WTC11 (cell line): ENCODE data around the gene KCNH6. TPM values are rescaled to one million over a fixed set of nuclear protein-coding genes. Genes with fewer than 3 reads are reported as not detected.
A peak's percentile ranks its signal among the peaks of the same experiment; 100 is the strongest.

Source experiments
- ATAC-seq: fragments of 200-7000 bp; cut with Tn5 transposase; 2 replicates; pipeline ENCODE4 v1.10.0; 2021; ENCODE audit warnings: mild to moderate bottlenecking, moderate library complexity
- CTCF ChIA-PET: fragments of 300-600 bp; sonication (Branson Sonifier 250); formaldehyde crosslinking; loops from one replicate; lab custom pipeline; 2021; ENCODE audit warnings: antibody characterized with exemption; lab: Charles Lee
- POLR2A ChIA-PET: fragments of 350-600 bp; sonication (Branson Sonifier 250); formaldehyde crosslinking; loops from one replicate; lab custom pipeline; 2021; ENCODE audit warnings: antibody characterized with exemption; lab: Charles Lee
- DNase-seq: peaks from one replicate; pipeline ENCODE4 v3.0.0; 2021; ENCODE audit warnings: low spot score
- H3K27ac Mint-ChIP-seq: 2 replicates; pipeline ENCODE4 v1.8.0; 2021; ENCODE audit warnings: mixed read lengths
- H3K27me3 Mint-ChIP-seq: 2 replicates; pipeline ENCODE4 v1.8.0; 2021; ENCODE audit warnings: low read depth, mild to moderate bottlenecking, moderate library complexity, mixed read lengths
- H3K36me3 Mint-ChIP-seq: 2 replicates; pipeline ENCODE4 v1.8.0; 2021; ENCODE audit warnings: mixed read lengths
- H3K4me1 Mint-ChIP-seq: 2 replicates; pipeline ENCODE4 v1.8.0; 2022; ENCODE audit warnings: mixed read lengths
- H3K4me3 Mint-ChIP-seq: 2 replicates; pipeline ENCODE4 v1.8.0; 2021; ENCODE audit warnings: mild to moderate bottlenecking, moderate library complexity, mixed read lengths
- H3K9me3 Mint-ChIP-seq: 2 replicates; pipeline ENCODE4 v1.8.0; 2021; ENCODE audit warnings: mixed read lengths
- FOXP1 ChIP-seq: sonication (generic); formaldehyde crosslinking; IDR thresholded peaks from 2 replicates; pipeline ENCODE4 v1.8.0; 2022; ENCODE audit warnings: missing genetic modification reagents, mild to moderate bottlenecking, moderate library complexity, borderline replicate concordance
- NFATC4 ChIP-seq: fragments of 250-450 bp; sonication (Bioruptor Pico); IDR thresholded peaks from 2 replicates; pipeline ENCODE4 v1.9.0; 2021; ENCODE audit warnings: mild to moderate bottlenecking
- NR1H2 ChIP-seq: sonication (generic); formaldehyde crosslinking; IDR thresholded peaks from 2 replicates; pipeline ENCODE4 v1.9.0; 2021; ENCODE audit warnings: mild to moderate bottlenecking, moderate library complexity, missing genetic modification reagents
- RELA ChIP-seq: sonication (generic); formaldehyde crosslinking; IDR thresholded peaks from 2 replicates; pipeline ENCODE4 v1.8.1; 2022; ENCODE audit warnings: missing genetic modification reagents, mild to moderate bottlenecking, borderline replicate concordance
- SMAD3 ChIP-seq: sonication (generic); formaldehyde crosslinking; IDR thresholded peaks from 2 replicates; pipeline ENCODE4 v1.8.0; 2022; ENCODE audit warnings: missing genetic modification reagents, mild to moderate bottlenecking, borderline replicate concordance
- TEAD1 ChIP-seq: sonication (generic); formaldehyde crosslinking; IDR thresholded peaks from 2 replicates; pipeline ENCODE4 v1.8.0; 2022; ENCODE audit warnings: mild to moderate bottlenecking, missing genetic modification reagents
- ZNF138 ChIP-seq: sonication (generic); formaldehyde crosslinking; conservative IDR thresholded peaks from 2 replicates; pipeline ENCODE4 v1.8.1; 2022; ENCODE audit warnings: mild to moderate bottlenecking, moderate library complexity, missing genetic modification reagents
- total RNA-seq: library from RNA; stranded (reverse); gene quantifications from 3 replicates; pipeline ENCODE4 v1.2.3, GENCODE V29; 2021
- TF ChIP-seq, protein P1 (sequence below): sonication (generic); formaldehyde crosslinking; IDR thresholded peaks from 2 replicates; pipeline ENCODE4 v1.8.1; 2023; ENCODE audit warnings: mild to moderate bottlenecking, missing genetic modification reagents, borderline replicate concordance
- TF ChIP-seq, protein P2 (sequence below): sonication (generic); formaldehyde crosslinking; IDR thresholded peaks from 2 replicates; pipeline ENCODE4 v1.8.1; 2023; ENCODE audit warnings: mild to moderate bottlenecking, missing genetic modification reagents
- TF ChIP-seq, protein P3 (sequence below): sonication (generic); formaldehyde crosslinking; IDR thresholded peaks from 2 replicates; pipeline ENCODE4 v1.8.0; 2023; ENCODE audit warnings: mild to moderate bottlenecking, missing genetic modification reagents
- TF ChIP-seq, protein P4 (sequence below): sonication (generic); formaldehyde crosslinking; IDR thresholded peaks from 2 replicates; pipeline ENCODE4 v1.8.0; 2022; ENCODE audit warnings: mild to moderate bottlenecking, missing genetic modification reagents
- TF ChIP-seq, protein P5 (sequence below): sonication (generic); formaldehyde crosslinking; IDR thresholded peaks from 2 replicates; pipeline ENCODE4 v1.8.0; 2022; ENCODE audit warnings: missing genetic modification reagents
- TF ChIP-seq, protein P6 (sequence below): fragments of 200-600 bp; IDR thresholded peaks from 2 replicates; pipeline ENCODE4 v1.8.0; 2022; ENCODE audit warnings: antibody characterized with exemption

Gene KCNH6
- total RNA-seq, 1 experiment from 2014 or later: 2.1 TPM

DNA sequence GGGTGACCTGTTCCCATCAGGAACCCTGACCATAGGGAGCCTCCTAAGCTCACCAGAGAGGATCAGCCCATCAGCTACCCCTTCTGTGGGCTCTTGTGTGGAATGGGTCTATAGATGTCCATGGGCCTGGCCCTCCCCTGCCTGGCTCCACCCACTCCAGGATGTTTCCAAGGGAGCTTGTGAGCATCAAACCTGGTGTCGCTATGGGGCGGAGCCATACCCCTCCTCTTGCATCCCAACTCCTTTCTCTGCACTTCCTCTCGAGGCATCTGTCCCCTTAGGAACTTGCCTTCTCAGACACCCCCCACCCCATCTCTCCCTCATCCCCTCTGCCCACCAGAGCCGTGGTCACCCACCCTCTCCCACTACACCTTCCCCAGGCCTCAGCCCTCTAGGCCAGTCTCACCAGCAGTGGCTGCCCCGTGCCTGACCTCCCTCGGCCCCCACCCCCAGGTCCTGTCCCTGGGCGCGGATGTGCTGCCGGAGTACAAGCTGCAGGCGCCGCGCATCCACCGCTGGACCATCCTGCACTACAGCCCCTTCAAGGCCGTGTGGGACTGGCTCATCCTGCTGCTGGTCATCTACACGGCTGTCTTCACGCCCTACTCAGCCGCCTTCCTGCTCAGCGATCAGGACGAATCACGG, 10.4 kb downstream of the KCNH6 start:
- Mint-ChIP-seq H3K27ac (no peak overlapping the region), H3K27me3 (peaks cover 6% of the 10 kb centered on the region), H3K36me3 (no peaks in the 10 kb centered on the region), H3K4me1 (peaks cover 18% of the 10 kb centered on the region), H3K9me3 (no peaks in the 10 kb centered on the region), H3K4me3 (no peak overlapping the region)
- TF ChIP-seq TEAD1 (CRISPR knock-in tag): no peak
- TF ChIP-seq, protein P1, sequence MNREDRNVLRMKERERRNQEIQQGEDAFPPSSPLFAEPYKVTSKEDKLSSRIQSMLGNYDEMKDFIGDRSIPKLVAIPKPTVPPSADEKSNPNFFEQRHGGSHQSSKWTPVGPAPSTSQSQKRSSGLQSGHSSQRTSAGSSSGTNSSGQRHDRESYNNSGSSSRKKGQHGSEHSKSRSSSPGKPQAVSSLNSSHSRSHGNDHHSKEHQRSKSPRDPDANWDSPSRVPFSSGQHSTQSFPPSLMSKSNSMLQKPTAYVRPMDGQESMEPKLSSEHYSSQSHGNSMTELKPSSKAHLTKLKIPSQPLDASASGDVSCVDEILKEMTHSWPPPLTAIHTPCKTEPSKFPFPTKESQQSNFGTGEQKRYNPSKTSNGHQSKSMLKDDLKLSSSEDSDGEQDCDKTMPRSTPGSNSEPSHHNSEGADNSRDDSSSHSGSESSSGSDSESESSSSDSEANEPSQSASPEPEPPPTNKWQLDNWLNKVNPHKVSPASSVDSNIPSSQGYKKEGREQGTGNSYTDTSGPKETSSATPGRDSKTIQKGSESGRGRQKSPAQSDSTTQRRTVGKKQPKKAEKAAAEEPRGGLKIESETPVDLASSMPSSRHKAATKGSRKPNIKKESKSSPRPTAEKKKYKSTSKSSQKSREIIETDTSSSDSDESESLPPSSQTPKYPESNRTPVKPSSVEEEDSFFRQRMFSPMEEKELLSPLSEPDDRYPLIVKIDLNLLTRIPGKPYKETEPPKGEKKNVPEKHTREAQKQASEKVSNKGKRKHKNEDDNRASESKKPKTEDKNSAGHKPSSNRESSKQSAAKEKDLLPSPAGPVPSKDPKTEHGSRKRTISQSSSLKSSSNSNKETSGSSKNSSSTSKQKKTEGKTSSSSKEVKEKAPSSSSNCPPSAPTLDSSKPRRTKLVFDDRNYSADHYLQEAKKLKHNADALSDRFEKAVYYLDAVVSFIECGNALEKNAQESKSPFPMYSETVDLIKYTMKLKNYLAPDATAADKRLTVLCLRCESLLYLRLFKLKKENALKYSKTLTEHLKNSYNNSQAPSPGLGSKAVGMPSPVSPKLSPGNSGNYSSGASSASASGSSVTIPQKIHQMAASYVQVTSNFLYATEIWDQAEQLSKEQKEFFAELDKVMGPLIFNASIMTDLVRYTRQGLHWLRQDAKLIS (CRISPR knock-in tag): no peak
- TF ChIP-seq NR1H2 (CRISPR knock-in tag): no peak
- TF ChIP-seq FOXP1 (CRISPR knock-in tag): no peak
- no peak for TF ChIP-seq ZNF138 (CRISPR knock-in tag)
- TF ChIP-seq, protein P2, sequence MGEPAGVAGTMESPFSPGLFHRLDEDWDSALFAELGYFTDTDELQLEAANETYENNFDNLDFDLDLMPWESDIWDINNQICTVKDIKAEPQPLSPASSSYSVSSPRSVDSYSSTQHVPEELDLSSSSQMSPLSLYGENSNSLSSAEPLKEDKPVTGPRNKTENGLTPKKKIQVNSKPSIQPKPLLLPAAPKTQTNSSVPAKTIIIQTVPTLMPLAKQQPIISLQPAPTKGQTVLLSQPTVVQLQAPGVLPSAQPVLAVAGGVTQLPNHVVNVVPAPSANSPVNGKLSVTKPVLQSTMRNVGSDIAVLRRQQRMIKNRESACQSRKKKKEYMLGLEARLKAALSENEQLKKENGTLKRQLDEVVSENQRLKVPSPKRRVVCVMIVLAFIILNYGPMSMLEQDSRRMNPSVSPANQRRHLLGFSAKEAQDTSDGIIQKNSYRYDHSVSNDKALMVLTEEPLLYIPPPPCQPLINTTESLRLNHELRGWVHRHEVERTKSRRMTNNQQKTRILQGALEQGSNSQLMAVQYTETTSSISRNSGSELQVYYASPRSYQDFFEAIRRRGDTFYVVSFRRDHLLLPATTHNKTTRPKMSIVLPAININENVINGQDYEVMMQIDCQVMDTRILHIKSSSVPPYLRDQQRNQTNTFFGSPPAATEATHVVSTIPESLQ (CRISPR knock-in tag): no peak
- no peak for TF ChIP-seq RELA (CRISPR knock-in tag)
- no peak for TF ChIP-seq SMAD3 (CRISPR knock-in tag)
- ATAC-seq: peak; percentile 35
- ChIA-PET CTCF (no interaction called here), POLR2A (no interaction called here)
- no peak for DNase-seq

DNA sequence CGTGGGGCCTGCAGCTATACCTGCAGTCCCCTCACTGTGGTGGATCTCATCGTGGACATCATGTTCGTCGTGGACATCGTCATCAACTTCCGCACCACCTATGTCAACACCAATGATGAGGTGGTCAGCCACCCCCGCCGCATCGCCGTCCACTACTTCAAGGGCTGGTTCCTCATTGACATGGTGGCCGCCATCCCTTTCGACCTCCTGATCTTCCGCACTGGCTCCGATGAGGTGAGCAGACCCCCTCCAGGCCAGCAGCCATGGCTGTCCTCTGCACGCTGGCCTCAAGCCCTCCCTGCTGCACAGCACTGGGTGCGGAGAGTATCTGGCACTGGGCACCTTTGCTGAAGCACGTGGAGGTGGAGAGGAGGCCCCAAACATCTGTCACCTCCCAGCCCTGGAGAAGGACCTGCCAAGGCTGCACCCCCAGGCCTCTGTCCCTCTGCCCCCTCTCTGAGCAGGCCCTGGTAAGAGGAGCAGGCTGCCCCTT, 11.0 kb downstream of the KCNH6 start:
- ChIA-PET POLR2A (no interaction called here), CTCF (interaction anchor here (0.6 kb wide), 1 partner anchor 39 kb away, joined by 3 read pairs; no protein-coding TSS in a partner anchor)
- Mint-ChIP-seq H3K4me3 (no peak overlapping the region), H3K4me1 (peaks cover 18% of the 10 kb centered on the region), H3K9me3 (no peaks in the 10 kb centered on the region), H3K27ac (no peak overlapping the region), H3K36me3 (no peaks in the 10 kb centered on the region), H3K27me3 (peaks cover 11% of the 10 kb centered on the region)
- no peak for DNase-seq
- TF ChIP-seq, protein P3, sequence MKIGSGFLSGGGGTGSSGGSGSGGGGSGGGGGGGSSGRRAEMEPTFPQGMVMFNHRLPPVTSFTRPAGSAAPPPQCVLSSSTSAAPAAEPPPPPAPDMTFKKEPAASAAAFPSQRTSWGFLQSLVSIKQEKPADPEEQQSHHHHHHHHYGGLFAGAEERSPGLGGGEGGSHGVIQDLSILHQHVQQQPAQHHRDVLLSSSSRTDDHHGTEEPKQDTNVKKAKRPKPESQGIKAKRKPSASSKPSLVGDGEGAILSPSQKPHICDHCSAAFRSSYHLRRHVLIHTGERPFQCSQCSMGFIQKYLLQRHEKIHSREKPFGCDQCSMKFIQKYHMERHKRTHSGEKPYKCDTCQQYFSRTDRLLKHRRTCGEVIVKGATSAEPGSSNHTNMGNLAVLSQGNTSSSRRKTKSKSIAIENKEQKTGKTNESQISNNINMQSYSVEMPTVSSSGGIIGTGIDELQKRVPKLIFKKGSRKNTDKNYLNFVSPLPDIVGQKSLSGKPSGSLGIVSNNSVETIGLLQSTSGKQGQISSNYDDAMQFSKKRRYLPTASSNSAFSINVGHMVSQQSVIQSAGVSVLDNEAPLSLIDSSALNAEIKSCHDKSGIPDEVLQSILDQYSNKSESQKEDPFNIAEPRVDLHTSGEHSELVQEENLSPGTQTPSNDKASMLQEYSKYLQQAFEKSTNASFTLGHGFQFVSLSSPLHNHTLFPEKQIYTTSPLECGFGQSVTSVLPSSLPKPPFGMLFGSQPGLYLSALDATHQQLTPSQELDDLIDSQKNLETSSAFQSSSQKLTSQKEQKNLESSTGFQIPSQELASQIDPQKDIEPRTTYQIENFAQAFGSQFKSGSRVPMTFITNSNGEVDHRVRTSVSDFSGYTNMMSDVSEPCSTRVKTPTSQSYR (CRISPR knock-in tag): no peak
- TF ChIP-seq, protein P4, sequence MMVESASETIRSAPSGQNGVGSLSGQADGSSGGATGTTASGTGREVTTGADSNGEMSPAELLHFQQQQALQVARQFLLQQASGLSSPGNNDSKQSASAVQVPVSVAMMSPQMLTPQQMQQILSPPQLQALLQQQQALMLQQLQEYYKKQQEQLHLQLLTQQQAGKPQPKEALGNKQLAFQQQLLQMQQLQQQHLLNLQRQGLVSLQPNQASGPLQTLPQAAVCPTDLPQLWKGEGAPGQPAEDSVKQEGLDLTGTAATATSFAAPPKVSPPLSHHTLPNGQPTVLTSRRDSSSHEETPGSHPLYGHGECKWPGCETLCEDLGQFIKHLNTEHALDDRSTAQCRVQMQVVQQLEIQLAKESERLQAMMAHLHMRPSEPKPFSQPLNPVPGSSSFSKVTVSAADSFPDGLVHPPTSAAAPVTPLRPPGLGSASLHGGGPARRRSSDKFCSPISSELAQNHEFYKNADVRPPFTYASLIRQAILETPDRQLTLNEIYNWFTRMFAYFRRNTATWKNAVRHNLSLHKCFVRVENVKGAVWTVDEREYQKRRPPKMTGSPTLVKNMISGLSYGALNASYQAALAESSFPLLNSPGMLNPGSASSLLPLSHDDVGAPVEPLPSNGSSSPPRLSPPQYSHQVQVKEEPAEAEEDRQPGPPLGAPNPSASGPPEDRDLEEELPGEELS (CRISPR knock-in tag): no peak
- TF ChIP-seq, protein P5, sequence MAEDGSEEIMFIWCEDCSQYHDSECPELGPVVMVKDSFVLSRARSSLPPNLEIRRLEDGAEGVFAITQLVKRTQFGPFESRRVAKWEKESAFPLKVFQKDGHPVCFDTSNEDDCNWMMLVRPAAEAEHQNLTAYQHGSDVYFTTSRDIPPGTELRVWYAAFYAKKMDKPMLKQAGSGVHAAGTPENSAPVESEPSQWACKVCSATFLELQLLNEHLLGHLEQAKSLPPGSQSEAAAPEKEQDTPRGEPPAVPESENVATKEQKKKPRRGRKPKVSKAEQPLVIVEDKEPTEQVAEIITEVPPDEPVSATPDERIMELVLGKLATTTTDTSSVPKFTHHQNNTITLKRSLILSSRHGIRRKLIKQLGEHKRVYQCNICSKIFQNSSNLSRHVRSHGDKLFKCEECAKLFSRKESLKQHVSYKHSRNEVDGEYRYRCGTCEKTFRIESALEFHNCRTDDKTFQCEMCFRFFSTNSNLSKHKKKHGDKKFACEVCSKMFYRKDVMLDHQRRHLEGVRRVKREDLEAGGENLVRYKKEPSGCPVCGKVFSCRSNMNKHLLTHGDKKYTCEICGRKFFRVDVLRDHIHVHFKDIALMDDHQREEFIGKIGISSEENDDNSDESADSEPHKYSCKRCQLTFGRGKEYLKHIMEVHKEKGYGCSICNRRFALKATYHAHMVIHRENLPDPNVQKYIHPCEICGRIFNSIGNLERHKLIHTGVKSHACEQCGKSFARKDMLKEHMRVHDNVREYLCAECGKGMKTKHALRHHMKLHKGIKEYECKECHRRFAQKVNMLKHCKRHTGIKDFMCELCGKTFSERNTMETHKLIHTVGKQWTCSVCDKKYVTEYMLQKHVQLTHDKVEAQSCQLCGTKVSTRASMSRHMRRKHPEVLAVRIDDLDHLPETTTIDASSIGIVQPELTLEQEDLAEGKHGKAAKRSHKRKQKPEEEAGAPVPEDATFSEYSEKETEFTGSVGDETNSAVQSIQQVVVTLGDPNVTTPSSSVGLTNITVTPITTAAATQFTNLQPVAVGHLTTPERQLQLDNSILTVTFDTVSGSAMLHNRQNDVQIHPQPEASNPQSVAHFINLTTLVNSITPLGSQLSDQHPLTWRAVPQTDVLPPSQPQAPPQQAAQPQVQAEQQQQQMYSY: no peak
- TF ChIP-seq, protein P6, sequence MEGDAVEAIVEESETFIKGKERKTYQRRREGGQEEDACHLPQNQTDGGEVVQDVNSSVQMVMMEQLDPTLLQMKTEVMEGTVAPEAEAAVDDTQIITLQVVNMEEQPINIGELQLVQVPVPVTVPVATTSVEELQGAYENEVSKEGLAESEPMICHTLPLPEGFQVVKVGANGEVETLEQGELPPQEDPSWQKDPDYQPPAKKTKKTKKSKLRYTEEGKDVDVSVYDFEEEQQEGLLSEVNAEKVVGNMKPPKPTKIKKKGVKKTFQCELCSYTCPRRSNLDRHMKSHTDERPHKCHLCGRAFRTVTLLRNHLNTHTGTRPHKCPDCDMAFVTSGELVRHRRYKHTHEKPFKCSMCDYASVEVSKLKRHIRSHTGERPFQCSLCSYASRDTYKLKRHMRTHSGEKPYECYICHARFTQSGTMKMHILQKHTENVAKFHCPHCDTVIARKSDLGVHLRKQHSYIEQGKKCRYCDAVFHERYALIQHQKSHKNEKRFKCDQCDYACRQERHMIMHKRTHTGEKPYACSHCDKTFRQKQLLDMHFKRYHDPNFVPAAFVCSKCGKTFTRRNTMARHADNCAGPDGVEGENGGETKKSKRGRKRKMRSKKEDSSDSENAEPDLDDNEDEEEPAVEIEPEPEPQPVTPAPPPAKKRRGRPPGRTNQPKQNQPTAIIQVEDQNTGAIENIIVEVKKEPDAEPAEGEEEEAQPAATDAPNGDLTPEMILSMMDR: no peak
- no peak for TF ChIP-seq NFATC4 (CRISPR knock-in tag)
- ATAC-seq: no peak
